OCI-LY3 (cell line): ENCODE data around the gene UST.
"Not testable (repeated sequence)": the region's sequence is repeated elsewhere in the genome, so short reads cannot be mapped to it uniquely, and the experiment has no call there.

Source experiments
- EZH2phosphoT487 ChIP-seq: fragments of 200-600 bp; shearing (Covaris generic); IDR thresholded peaks from 2 replicates; pipeline ENCODE4 v1.6.1; 2018; ENCODE audit warnings: antibody characterized with exemption, mixed run types, low read depth
- TF ChIP-seq, protein P1 (sequence below): fragments of 200-600, 300-600 bp; sonication (generic); IDR thresholded peaks from 2 replicates; pipeline ENCODE4 v1.5.1; 2014; ENCODE audit warnings: antibody characterized with exemption, low read length, low read depth

DNA sequence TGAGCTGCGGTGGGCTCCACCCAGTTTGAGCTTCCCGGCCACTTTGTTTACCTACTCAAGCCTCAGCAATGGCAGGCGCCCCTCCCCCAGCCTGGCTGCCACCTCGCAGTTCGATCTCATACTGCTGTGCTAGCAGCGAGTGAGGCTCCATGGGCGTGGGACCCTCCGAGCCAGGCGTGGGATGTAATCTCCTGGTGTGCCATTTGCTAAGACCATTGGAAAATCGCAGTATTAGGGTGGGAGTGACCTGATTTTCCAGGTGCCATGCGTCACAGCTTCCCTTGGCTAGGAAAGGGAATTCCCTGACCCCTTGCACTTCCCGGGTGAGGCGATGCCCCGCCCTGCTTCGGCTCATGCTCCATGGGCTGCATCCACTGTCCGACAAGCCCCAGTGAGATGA lies 117.3 kb downstream of the UST start:
- TF ChIP-seq, protein P1, sequence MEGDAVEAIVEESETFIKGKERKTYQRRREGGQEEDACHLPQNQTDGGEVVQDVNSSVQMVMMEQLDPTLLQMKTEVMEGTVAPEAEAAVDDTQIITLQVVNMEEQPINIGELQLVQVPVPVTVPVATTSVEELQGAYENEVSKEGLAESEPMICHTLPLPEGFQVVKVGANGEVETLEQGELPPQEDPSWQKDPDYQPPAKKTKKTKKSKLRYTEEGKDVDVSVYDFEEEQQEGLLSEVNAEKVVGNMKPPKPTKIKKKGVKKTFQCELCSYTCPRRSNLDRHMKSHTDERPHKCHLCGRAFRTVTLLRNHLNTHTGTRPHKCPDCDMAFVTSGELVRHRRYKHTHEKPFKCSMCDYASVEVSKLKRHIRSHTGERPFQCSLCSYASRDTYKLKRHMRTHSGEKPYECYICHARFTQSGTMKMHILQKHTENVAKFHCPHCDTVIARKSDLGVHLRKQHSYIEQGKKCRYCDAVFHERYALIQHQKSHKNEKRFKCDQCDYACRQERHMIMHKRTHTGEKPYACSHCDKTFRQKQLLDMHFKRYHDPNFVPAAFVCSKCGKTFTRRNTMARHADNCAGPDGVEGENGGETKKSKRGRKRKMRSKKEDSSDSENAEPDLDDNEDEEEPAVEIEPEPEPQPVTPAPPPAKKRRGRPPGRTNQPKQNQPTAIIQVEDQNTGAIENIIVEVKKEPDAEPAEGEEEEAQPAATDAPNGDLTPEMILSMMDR = not testable (repeated sequence)
- TF ChIP-seq EZH2phosphoT487 = not testable (repeated sequence)
